Smooth muscle cell (in vitro differentiated cells): ENCODE measurements around the gene ANKZF1. TPM values are rescaled to one million over a fixed set of nuclear protein-coding genes. Genes with fewer than 3 reads are reported as not detected.

ENCODE experiments used
- DNase-seq: peaks from one replicate; lab custom pipeline; 2025; ENCODE audit not compliant: unreplicated experiment; lab: John Stamatoyannopoulos, UW
- H2AFZ ChIP-seq: fragments of 200-600 bp; sonication (generic); 2 replicates; pipeline ENCODE4 v1.6.0; 2016; ENCODE audit warnings: antibody characterized with exemption, low read depth, mild to moderate bottlenecking
- H3F3A ChIP-seq: fragments of 200-600 bp; sonication (generic); 2 replicates; pipeline ENCODE4 v1.6.0; 2017; ENCODE audit warnings: antibody characterized with exemption, low read depth
- H3K27ac ChIP-seq: fragments of 200-600 bp; sonication (generic); 2 replicates; pipeline ENCODE4 v1.5.1; 2016; ENCODE audit warnings: low read depth, mild to moderate bottlenecking
- H3K27me3 ChIP-seq: fragments of 200-600 bp; sonication (generic); 2 replicates; pipeline ENCODE4 v1.6.1; 2016; ENCODE audit warnings: low read depth, mild to moderate bottlenecking
- H3K36me3 ChIP-seq: fragments of 200-600 bp; sonication (generic); 2 replicates; pipeline ENCODE4 v1.5.1; 2016; ENCODE audit warnings: low read depth
- H3K4me1 ChIP-seq: fragments of 200-600 bp; sonication (generic); 2 replicates; pipeline ENCODE4 v1.5.1; 2016; ENCODE audit warnings: low read depth
- H3K4me2 ChIP-seq: fragments of 200-600 bp; sonication (generic); 2 replicates; pipeline ENCODE4 v1.6.0; 2016; ENCODE audit warnings: mild to moderate bottlenecking
- H3K4me3 ChIP-seq: fragments of 200-600 bp; sonication (generic); 2 replicates; pipeline ENCODE4 v1.5.1; 2016; ENCODE audit warnings: mild to moderate bottlenecking
- H3K79me2 ChIP-seq: fragments of 200-600 bp; sonication (generic); 2 replicates; pipeline ENCODE4 v1.6.0; 2016; ENCODE audit warnings: low read depth, mild to moderate bottlenecking
- H3K9ac ChIP-seq: fragments of 200-600 bp; sonication (generic); 2 replicates; pipeline ENCODE4 v1.6.0; 2016; ENCODE audit warnings: low read depth
- H3K9me3 ChIP-seq: fragments of 200-600 bp; sonication (generic); replicated peaks from 2 replicates; pipeline ENCODE4 v1.5.1; 2016; ENCODE audit warnings: low read depth
- H4K20me1 ChIP-seq: fragments of 200-600 bp; sonication (generic); 2 replicates; pipeline ENCODE4 v1.6.0; 2016; ENCODE audit warnings: low read depth
- CTCF ChIP-seq: fragments of 200-600 bp; sonication (generic); IDR thresholded peaks from 2 replicates; pipeline ENCODE4 v1.5.1; 2017; ENCODE audit warnings: borderline replicate concordance, mild to moderate bottlenecking, antibody characterized with exemption; ENCODE audit not compliant: insufficient read depth, poor library complexity, severe bottlenecking
- WGBS: methylation state at CpG from one replicate; pipeline ENCODE4 v1.1.7; 2016; ENCODE audit warnings: low lambda C conversion rate; 5-methylcytosine and 5-hydroxymethylcytosine counted together
- polyA plus RNA-seq: library from polyadenylated mRNA; unstranded; fragments of >200 nt; fragmentation: Nextera tagmentation; extraction: Ambion mirVana; gene quantifications from 2 replicates; pipeline ENCODE4 v1.2.1, GENCODE V29; 2016
- total RNA-seq: library from RNA; depleted of rRNA; stranded (reverse); fragments of >200 nt; gene quantifications from 2 replicates; pipeline ENCODE4 v1.2.3, GENCODE V29; 2014

ANKZF1 gene
- total and polyA plus RNA-seq, 2 experiments from 2014 or later = 31.7 to 52.6 TPM

- DNase-seq = no peak
- H3K27me3 ChIP-seq = no peaks in the 10 kb centered on the region
- no peaks in the 10 kb centered on the region for H3K9me3 ChIP-seq
- TF ChIP-seq CTCF = no peak
- H3K9ac ChIP-seq = peak overlapping the region; percentile 96
- no peaks in the 10 kb centered on the region for H3K36me3 ChIP-seq
- peak overlapping the region; percentile 86 for H3K4me3 ChIP-seq
- peak overlapping the region; percentile 87 for H3K27ac ChIP-seq
- WGBS = 47% methylated on average over 6 of the region's 6 CpGs
- H2AFZ ChIP-seq = peak overlapping the region; percentile 91
- H3K79me2 ChIP-seq = peaks cover 13% of the 10 kb centered on the region
- peaks cover 8% of the 10 kb centered on the region for H3F3A ChIP-seq
- peak overlapping the region; percentile 99 for H3K4me2 ChIP-seq
- peaks cover 10% of the 10 kb centered on the region for H3K4me1 ChIP-seq
- H4K20me1 ChIP-seq = no peaks in the 10 kb centered on the region
These were observed 15.2 kb downstream of the ANKZF1 start for GRCh38 chr2:219244789-219245147.

- peak within 1 kb of the TSS; percentile 91 for H2AFZ ChIP-seq
- peak within 1 kb of the TSS; percentile 87 for H3K27ac ChIP-seq
- peaks cover 13% of the 10 kb centered on the region for H3K79me2 ChIP-seq
- H3K4me1 ChIP-seq = peaks cover 12% of the 10 kb centered on the region
- WGBS = 2% methylated on average over 46 of the region's 46 CpGs
- peak within 1 kb of the TSS; percentile 99 for H3K4me2 ChIP-seq
- peak within 1 kb of the TSS; percentile 86 for H3K4me3 ChIP-seq
- no peak for TF ChIP-seq CTCF
- H3K36me3 ChIP-seq = no peaks in the 10 kb centered on the region
- H3K9ac ChIP-seq = peak within 1 kb of the TSS; percentile 96
- no peaks in the 10 kb centered on the region for H3K9me3 ChIP-seq
- H4K20me1 ChIP-seq = no peaks in the 10 kb centered on the region
- peaks cover 12% of the 10 kb centered on the region for H3F3A ChIP-seq
- DNase-seq = peak; percentile 78
- no peaks in the 10 kb centered on the region for H3K27me3 ChIP-seq
These were observed 15.7 kb downstream of the ANKZF1 start, which contains the start of the genes GLB1L and STK16 for GRCh38 chr2:219245148-219245898. GLB1L (minus strand) TSS chr2:219245444; CDS start chr2:219243573, 1,871 bp downstream. STK16 (plus strand) TSS chr2:219245479; CDS start chr2:219246000, 521 bp downstream.

GRCh38 chr2:219245899-219246230 lies 16.3 kb downstream of the ANKZF1 start:
- TF ChIP-seq CTCF = no peak
- Histone ChIP-seq H3K4me1 (peaks cover 12% of the 10 kb centered on the region), H3K27ac (peak overlapping the region; percentile 87), H3K27me3 (no peaks in the 10 kb centered on the region), H3K9me3 (no peaks in the 10 kb centered on the region), H3K36me3 (no peaks in the 10 kb centered on the region), H3K79me2 (peaks cover 13% of the 10 kb centered on the region), H3K4me3 (peak overlapping the region; percentile 86), H3F3A (peaks cover 12% of the 10 kb centered on the region), H3K9ac (peak overlapping the region; percentile 96), H3K4me2 (peak overlapping the region; percentile 99), H2AFZ (no peak overlapping the region), H4K20me1 (no peaks in the 10 kb centered on the region)
- DNase-seq = no peak
- 35% methylated on average over 10 of the region's 10 CpGs for WGBS
